BJ (cell line): ENCODE data around the gene GALNT13. TPM values are rescaled to one million over a fixed set of nuclear protein-coding genes. Genes with fewer than 3 reads are reported as not detected.

Experiments used
- CTCF ChIA-PET: fragments of 350-600 bp; formaldehyde crosslinking; extraction: SDS; loops from one replicate; lab custom pipeline; 2021; ENCODE audit warnings: antibody characterized with exemption, inconsistent platforms; lab: Yijun Ruan, JAX
- POLR2A ChIA-PET: fragments of 300-600 bp; sonication (Branson Sonifier 250); formaldehyde crosslinking; extraction: SDS; loops from one replicate; lab custom pipeline; 2021; ENCODE audit warnings: antibody characterized with exemption; lab: Charles Lee
- DNase-seq: peaks from one replicate; pipeline ENCODE4 v3.0.0-alpha.2; 2011; ENCODE audit warnings: low read depth
- H3K27me3 ChIP-seq: 2 replicates; pipeline ENCODE4 v1.6.0; 2011; ENCODE audit warnings: low read length; ENCODE audit not compliant: control insufficient read depth, insufficient read depth
- H3K36me3 ChIP-seq: 2 replicates; pipeline ENCODE4 v1.5.1; 2011; ENCODE audit warnings: low read length; ENCODE audit not compliant: control insufficient read depth, insufficient read depth
- H3K4me3 ChIP-seq: 2 replicates; pipeline ENCODE4 v1.5.1; 2011; ENCODE audit warnings: low read depth, mild to moderate bottlenecking, control low read depth, low read length
- polyA plus RNA-seq: library from polyadenylated mRNA; depleted of rRNA; stranded (reverse); fragments of >200 nt; gene quantifications from 2 replicates; pipeline ENCODE4 v1.2.3, GENCODE V29; 2011
- TF ChIP-seq, protein P1 (sequence below): IDR thresholded peaks from 2 replicates; pipeline ENCODE4 v1.5.1; 2011; ENCODE audit warnings: low read depth, mild to moderate bottlenecking, control low read depth, inconsistent platforms, low read length, moderate library complexity; ENCODE audit not compliant: insufficient read depth

GALNT13 gene
- polyA plus RNA-seq, 1 experiment: not detected

GRCh38 chr2:154497019-154497418, 625.3 kb downstream of the GALNT13 start:
- TF ChIP-seq, protein P1, sequence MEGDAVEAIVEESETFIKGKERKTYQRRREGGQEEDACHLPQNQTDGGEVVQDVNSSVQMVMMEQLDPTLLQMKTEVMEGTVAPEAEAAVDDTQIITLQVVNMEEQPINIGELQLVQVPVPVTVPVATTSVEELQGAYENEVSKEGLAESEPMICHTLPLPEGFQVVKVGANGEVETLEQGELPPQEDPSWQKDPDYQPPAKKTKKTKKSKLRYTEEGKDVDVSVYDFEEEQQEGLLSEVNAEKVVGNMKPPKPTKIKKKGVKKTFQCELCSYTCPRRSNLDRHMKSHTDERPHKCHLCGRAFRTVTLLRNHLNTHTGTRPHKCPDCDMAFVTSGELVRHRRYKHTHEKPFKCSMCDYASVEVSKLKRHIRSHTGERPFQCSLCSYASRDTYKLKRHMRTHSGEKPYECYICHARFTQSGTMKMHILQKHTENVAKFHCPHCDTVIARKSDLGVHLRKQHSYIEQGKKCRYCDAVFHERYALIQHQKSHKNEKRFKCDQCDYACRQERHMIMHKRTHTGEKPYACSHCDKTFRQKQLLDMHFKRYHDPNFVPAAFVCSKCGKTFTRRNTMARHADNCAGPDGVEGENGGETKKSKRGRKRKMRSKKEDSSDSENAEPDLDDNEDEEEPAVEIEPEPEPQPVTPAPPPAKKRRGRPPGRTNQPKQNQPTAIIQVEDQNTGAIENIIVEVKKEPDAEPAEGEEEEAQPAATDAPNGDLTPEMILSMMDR: no peak
- ChIA-PET POLR2A (no interaction called here), CTCF (no interaction called here)
- Histone ChIP-seq H3K36me3 (no peaks in the 10 kb centered on the region), H3K4me3 (no peak overlapping the region), H3K27me3 (no peaks in the 10 kb centered on the region)
- DNase-seq: no peak
